Right renal pelvis (tissue), 4 donors: ENCODE data around the gene DENND6B. TPM values are rescaled to one million over a fixed set of nuclear protein-coding genes. Genes with fewer than 3 reads are reported as not detected.
"Not testable (repeated sequence)": the region's sequence is repeated elsewhere in the genome, so short reads cannot be mapped to it uniquely, and the experiment has no call there.

ENCODE experiments used
- DNase-seq, 4 donors: peaks; one replicate each; pipeline ENCODE4 v3.0.0-alpha.2; 2013; ENCODE audit warnings: low read depth in 4 of 4, low spot score in 3 of 4, missing footprints in 1 of 4
- polyA plus RNA-seq, 4 donors: library from polyadenylated mRNA; unstranded; fragments of 120-200 nt; gene quantifications; one replicate each; pipeline ENCODE4 v1.2.1, GENCODE V29; 2013; ENCODE audit not compliant: insufficient read length in 4 of 4

The DENND6B gene
- polyA plus RNA-seq, 4 donors: 12.0 to 17.9 (median 15.0) TPM

GRCh38 chr22:50274771-50275170 lies 52.0 kb downstream of the DENND6B start:
- DNase-seq: no peak

GRCh38 chr22:50274311-50274710 lies 52.5 kb downstream of the DENND6B start:
- DNase-seq: no peak

GRCh38 chr22:50273781-50274180 lies 53.0 kb downstream of the DENND6B start:
- not testable (repeated sequence) for DNase-seq

- not testable (repeated sequence) for DNase-seq
Observed at GRCh38 chr22:50273352-50273751, 53.5 kb downstream of the DENND6B start.

- no peak for DNase-seq
Observed at GRCh38 chr22:50272044-50272802, 54.6 kb downstream of the DENND6B start.

GRCh38 chr22:50271519-50271970 lies 55.3 kb downstream of the DENND6B start:
- no peak for DNase-seq

- no peak for DNase-seq
Observed at GRCh38 chr22:50270666-50271394, 56.0 kb downstream of the DENND6B start.

GRCh38 chr22:50269970-50270665 lies 56.7 kb downstream of the DENND6B start, which contains the start of gene MAPK11:
MAPK11 (minus strand) TSS chr22:50270380; CDS start chr22:50270292, 88 bp downstream.
- no peak for DNase-seq

GRCh38 chr22:50269573-50269969 lies 57.2 kb downstream of the DENND6B start:
- no peak for DNase-seq

GRCh38 chr22:50268655-50269113 lies 58.1 kb downstream of the DENND6B start:
- no peak for DNase-seq

GRCh38 chr22:50267591-50268390 lies 59.0 kb downstream of the DENND6B start:
- DNase-seq: no peak

GRCh38 chr22:50266994-50267393 lies 59.8 kb downstream of the DENND6B start:
- no peak for DNase-seq

- DNase-seq: no peak
Observed at GRCh38 chr22:50264946-50265669, 61.7 kb downstream of the DENND6B start.

GRCh38 chr22:50264104-50264745 lies 62.6 kb downstream of the DENND6B start:
- DNase-seq: no peak

- no peak for DNase-seq
Observed at GRCh38 chr22:50262973-50263617, 63.7 kb downstream of the DENND6B start.

- no peak for DNase-seq
Observed at GRCh38 chr22:50262460-50262911, 64.3 kb downstream of the DENND6B start.

- DNase-seq: no peak
Observed at GRCh38 chr22:50261615-50262459, 65.0 kb downstream of the DENND6B start, which contains the start of gene MAPK12. MAPK12 (minus strand) TSS chr22:50261683; CDS start chr22:50261509, 174 bp downstream.
